HG03175 (cell line): ENCODE data around the gene SYPL2.

Experiments used
- ATAC-seq: cut with Tn5 transposase; IDR thresholded peaks from one replicate; pipeline ENCODE4 v1.9.1; 2021; ENCODE audit warnings: mild to moderate bottlenecking, moderate library complexity; ENCODE audit not compliant: unreplicated experiment

SYPL2 gene

GRCh38 chr1:109513110-109513710, 46.9 kb downstream of the SYPL2 start:
- no peak for ATAC-seq

GRCh38 chr1:109514846-109515245, 48.5 kb downstream of the SYPL2 start:
- ATAC-seq = no peak

GRCh38 chr1:109516872-109517271, 50.5 kb downstream of the SYPL2 start:
- no peak for ATAC-seq

- no peak for ATAC-seq
Measured at GRCh38 chr1:109517337-109517736, 51.0 kb downstream of the SYPL2 start.

- no peak for ATAC-seq
Measured at GRCh38 chr1:109521002-109521951, 54.9 kb downstream of the SYPL2 start.

- ATAC-seq = no peak
Measured at GRCh38 chr1:109522026-109522425, 55.7 kb downstream of the SYPL2 start.

GRCh38 chr1:109523706-109524105, 57.4 kb downstream of the SYPL2 start:
- no peak for ATAC-seq

- ATAC-seq = peak; percentile 36
Measured at GRCh38 chr1:109527098-109527811, 60.9 kb downstream of the SYPL2 start.

GRCh38 chr1:109527846-109528695, 61.7 kb downstream of the SYPL2 start:
- no peak for ATAC-seq

- ATAC-seq = no peak
Measured at GRCh38 chr1:109528712-109529111, 62.4 kb downstream of the SYPL2 start.

- no peak for ATAC-seq
Measured at GRCh38 chr1:109529881-109530456, 63.6 kb downstream of the SYPL2 start.

- ATAC-seq = no peak
Measured at GRCh38 chr1:109530457-109531087, 64.2 kb downstream of the SYPL2 start.

GRCh38 chr1:109531380-109531779, 65.0 kb downstream of the SYPL2 start:
- ATAC-seq = no peak
